MM.1S (cell line): Measurements from ENCODE around the gene BTBD9.

Source experiments
- DNase-seq: peaks from one replicate; pipeline ENCODE4 v3.0.0-alpha.2; 2015
- H2AFZ ChIP-seq: fragments of 300-600 bp; sonication (generic); 2 replicates; pipeline ENCODE4 v1.6.0; 2016; ENCODE audit warnings: antibody characterized with exemption, low read length
- H3F3A ChIP-seq: fragments of 300-600 bp; sonication (generic); 2 replicates; pipeline ENCODE4 v1.6.1; 2016; ENCODE audit warnings: mild to moderate bottlenecking, antibody characterized with exemption, low read length, moderate library complexity, mixed read lengths; ENCODE audit not compliant: insufficient read depth
- H3K27ac ChIP-seq: fragments of 300-600 bp; sonication (generic); 2 replicates; pipeline ENCODE4 v1.5.1; 2016; ENCODE audit warnings: mild to moderate bottlenecking, low read length
- H3K27me3 ChIP-seq: fragments of 300-600 bp; sonication (generic); replicated peaks from 2 replicates; pipeline ENCODE4 v1.6.0; 2016; ENCODE audit warnings: low read length; ENCODE audit not compliant: insufficient read depth
- H3K36me3 ChIP-seq: fragments of 300-600 bp; sonication (generic); replicated peaks from 2 replicates; pipeline ENCODE4 v1.6.1; 2016; ENCODE audit warnings: mild to moderate bottlenecking, low read length, mixed read lengths; ENCODE audit not compliant: insufficient read depth
- H3K4me1 ChIP-seq: fragments of 300-600 bp; sonication (generic); 2 replicates; pipeline ENCODE4 v1.6.1; 2016; ENCODE audit warnings: low read length, mixed read lengths
- H3K4me2 ChIP-seq: fragments of 300-600 bp; sonication (generic); 2 replicates; pipeline ENCODE4 v1.6.0; 2016; ENCODE audit warnings: low read depth, low read length
- H3K4me3 ChIP-seq: fragments of 300-600 bp; sonication (generic); 2 replicates; pipeline ENCODE4 v1.5.1; 2016; ENCODE audit warnings: low read length, mixed read lengths
- H3K79me2 ChIP-seq: fragments of 300-600 bp; sonication (generic); 2 replicates; pipeline ENCODE4 v1.6.1; 2016; ENCODE audit warnings: mixed run types, low read length, mixed read lengths
- H3K9ac ChIP-seq: fragments of 300-600 bp; sonication (generic); 2 replicates; pipeline ENCODE4 v1.6.1; 2016; ENCODE audit warnings: low read length, mixed read lengths
- H3K9me2 ChIP-seq: fragments of 300-600 bp; sonication (generic); replicated peaks from 2 replicates; pipeline ENCODE4 v1.6.1; 2016; ENCODE audit warnings: mild to moderate bottlenecking, low read length, mixed read lengths; ENCODE audit not compliant: insufficient read depth
- H3K9me3 ChIP-seq: fragments of 300-600 bp; sonication (generic); replicated peaks from 2 replicates; pipeline ENCODE4 v1.6.1; 2016; ENCODE audit warnings: mild to moderate bottlenecking, low read length, mixed read lengths; ENCODE audit not compliant: insufficient read depth
- H4K20me1 ChIP-seq: fragments of 300-600 bp; sonication (generic); 2 replicates; pipeline ENCODE4 v1.6.1; 2016; ENCODE audit warnings: mild to moderate bottlenecking, low read length, moderate library complexity, mixed read lengths; ENCODE audit not compliant: insufficient read depth
- CTCF ChIP-seq: fragments of 300-600 bp; sonication (generic); IDR thresholded peaks from 2 replicates; pipeline ENCODE4 v1.5.1; 2016; ENCODE audit warnings: antibody characterized with exemption, low read length, mixed read lengths
- EZH2 ChIP-seq: fragments of 300-600 bp; sonication (generic); optimal IDR thresholded peaks from 2 replicates; pipeline ENCODE3; 2017; ENCODE audit warnings: low read depth, mild to moderate bottlenecking, antibody characterized with exemption, low read length, mixed read lengths
- EZH2phosphoT487 ChIP-seq: fragments of 300-600 bp; sonication (generic); IDR thresholded peaks from 2 replicates; pipeline ENCODE4 v1.6.1; 2018; ENCODE audit warnings: antibody characterized with exemption, low read length

The BTBD9 gene

GRCh38 chr6:38185752-38186151, 454.0 kb downstream of the BTBD9 start:
- Histone ChIP-seq H3K4me1 (no peaks in the 10 kb centered on the region), H3K36me3 (no peaks in the 10 kb centered on the region), H3K79me2 (no peaks in the 10 kb centered on the region), H2AFZ (no peak overlapping the region), H3F3A (no peaks in the 10 kb centered on the region), H3K4me3 (no peak overlapping the region), H3K27ac (no peak overlapping the region), H3K9me3 (no peaks in the 10 kb centered on the region), H3K9ac (no peak overlapping the region), H3K9me2 (no peaks in the 10 kb centered on the region), H4K20me1 (no peaks in the 10 kb centered on the region), H3K4me2 (no peak overlapping the region), H3K27me3 (no peaks in the 10 kb centered on the region)
- DNase-seq: no peak
- no peak for TF ChIP-seq CTCF
- TF ChIP-seq EZH2: no peak
- no peak for TF ChIP-seq EZH2phosphoT487

GRCh38 chr6:38185244-38185643, 454.5 kb downstream of the BTBD9 start:
- Histone ChIP-seq H3K4me2 (no peak overlapping the region), H3F3A (no peaks in the 10 kb centered on the region), H2AFZ (no peak overlapping the region), H3K9ac (no peak overlapping the region), H3K4me3 (no peak overlapping the region), H3K27ac (no peak overlapping the region), H3K9me3 (no peaks in the 10 kb centered on the region), H3K36me3 (no peaks in the 10 kb centered on the region), H3K27me3 (no peaks in the 10 kb centered on the region), H3K79me2 (no peaks in the 10 kb centered on the region), H3K4me1 (no peaks in the 10 kb centered on the region), H3K9me2 (no peaks in the 10 kb centered on the region), H4K20me1 (no peaks in the 10 kb centered on the region)
- DNase-seq: no peak
- TF ChIP-seq CTCF: no peak
- TF ChIP-seq EZH2: no peak
- no peak for TF ChIP-seq EZH2phosphoT487

GRCh38 chr6:38184585-38185080, 455.1 kb downstream of the BTBD9 start:
- TF ChIP-seq CTCF (no peak), EZH2 (no peak), EZH2phosphoT487 (no peak)
- Histone ChIP-seq H3K27me3 (no peaks in the 10 kb centered on the region), H3K9me3 (no peaks in the 10 kb centered on the region), H3K9me2 (no peaks in the 10 kb centered on the region), H3K79me2 (no peaks in the 10 kb centered on the region), H4K20me1 (no peaks in the 10 kb centered on the region), H3K9ac (no peak overlapping the region), H3K36me3 (no peaks in the 10 kb centered on the region), H2AFZ (no peak overlapping the region), H3K4me1 (no peaks in the 10 kb centered on the region), H3F3A (no peaks in the 10 kb centered on the region), H3K4me3 (no peak overlapping the region), H3K27ac (no peak overlapping the region), H3K4me2 (no peak overlapping the region)
- DNase-seq: no peak
